GM18868 (cell line): ENCODE results near the gene SLC17A3.

Experiments
- ATAC-seq: cut with Tn5 transposase; IDR thresholded peaks from one replicate; pipeline ENCODE4 v1.9.1; 2021; ENCODE audit warnings: mild to moderate bottlenecking, moderate library complexity; ENCODE audit not compliant: unreplicated experiment

The SLC17A3 gene

DNA sequence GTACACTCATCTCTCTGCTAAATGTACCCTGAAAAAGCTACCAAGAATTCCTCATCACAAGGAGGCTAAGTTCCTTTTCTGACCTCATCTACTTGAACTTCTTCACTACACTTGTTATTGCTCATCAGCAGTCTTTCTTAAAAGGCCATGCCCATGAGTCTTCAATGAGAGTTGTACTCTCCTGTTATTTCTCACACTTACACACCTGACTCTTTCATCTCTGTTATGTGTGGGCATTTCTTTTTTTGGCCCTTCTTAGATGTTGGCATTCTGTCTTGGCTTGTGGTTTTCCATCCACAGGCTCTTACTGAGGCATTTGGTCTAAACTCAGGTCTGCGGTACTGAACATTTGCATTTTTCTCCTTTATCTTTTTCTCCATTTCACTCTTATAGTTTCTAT lies 31.5 kb downstream of the SLC17A3 start:
- ATAC-seq, result no peak

DNA sequence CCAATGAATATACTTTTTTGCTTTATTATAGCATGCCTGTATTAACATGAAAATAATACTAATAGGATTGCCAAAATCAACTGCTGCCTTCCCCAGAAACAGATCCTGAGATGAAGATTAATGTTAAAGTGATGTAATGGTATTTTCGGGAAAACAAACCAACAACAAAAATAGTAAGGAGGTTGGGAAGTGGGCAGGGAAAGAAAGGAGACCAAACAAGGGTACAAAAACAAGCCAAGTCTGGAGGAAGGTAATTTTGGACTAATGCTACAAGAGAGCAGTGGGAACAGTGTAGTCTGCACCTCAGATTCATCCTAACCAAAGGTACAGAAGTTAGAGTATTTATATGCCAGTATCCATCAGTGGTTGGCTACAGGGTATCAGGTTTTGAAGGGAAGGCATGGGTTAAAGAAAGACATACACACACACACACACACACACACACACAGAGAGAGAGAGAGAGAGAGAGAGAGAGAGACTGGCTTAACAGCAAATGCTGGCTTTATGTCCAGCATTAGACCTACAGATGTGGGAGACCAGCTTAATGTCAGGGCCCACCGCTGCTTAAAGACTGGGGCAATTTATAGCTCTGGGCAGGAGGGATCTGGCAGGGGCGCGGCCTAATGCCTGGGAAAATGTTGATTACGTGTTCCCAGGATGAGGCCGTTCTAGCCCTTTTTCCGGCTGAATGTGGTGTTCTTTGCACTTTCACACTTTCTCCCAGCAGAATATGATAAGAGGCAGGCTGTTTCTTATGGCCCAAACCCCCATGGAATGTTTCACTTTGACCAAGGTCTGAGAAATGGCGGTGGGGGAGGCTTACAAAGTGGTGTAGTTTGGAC lies 38.4 kb downstream of the SLC17A3 start:
- ATAC-seq, result no peak

DNA sequence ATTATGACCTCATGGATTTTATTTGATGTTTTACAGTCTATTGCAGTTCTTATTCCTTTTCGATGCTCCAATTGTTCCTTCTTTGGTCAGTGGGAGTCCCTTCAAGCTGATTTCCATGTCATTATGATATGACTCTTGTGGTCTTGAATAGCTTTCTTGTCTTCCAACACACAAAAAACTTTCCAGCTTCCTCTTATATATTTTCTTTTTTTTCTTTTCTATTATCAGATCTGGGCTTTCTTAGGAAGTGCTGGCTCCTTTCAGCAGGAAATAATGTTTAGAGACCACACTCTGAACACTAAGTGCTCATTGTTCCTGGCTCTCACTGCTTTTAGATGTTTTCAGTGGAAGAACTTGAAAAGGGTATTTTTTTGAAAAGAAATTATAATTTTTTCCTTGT lies 39.1 kb downstream of the SLC17A3 start:
- no peak for ATAC-seq

DNA sequence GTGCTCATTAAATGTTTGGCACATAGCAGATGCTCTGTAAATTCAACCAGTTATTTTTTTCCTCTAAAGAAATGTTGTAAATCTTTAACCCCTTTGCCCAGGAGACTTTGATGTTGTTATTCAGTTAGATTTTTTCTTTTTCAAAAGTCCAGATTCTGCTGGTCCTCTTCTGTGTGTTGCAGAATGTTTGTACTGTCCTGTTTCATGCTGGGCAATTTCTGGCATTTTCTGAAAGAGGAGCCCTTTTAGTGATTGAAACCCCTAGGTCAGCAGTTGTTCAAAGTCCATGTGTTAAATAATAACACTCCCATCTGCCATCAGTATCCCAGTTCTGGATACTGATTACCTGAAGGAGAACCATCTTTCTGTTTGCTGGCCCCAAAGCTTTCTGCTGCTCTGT lies 40.9 kb downstream of the SLC17A3 start:
- ATAC-seq, result no peak

DNA sequence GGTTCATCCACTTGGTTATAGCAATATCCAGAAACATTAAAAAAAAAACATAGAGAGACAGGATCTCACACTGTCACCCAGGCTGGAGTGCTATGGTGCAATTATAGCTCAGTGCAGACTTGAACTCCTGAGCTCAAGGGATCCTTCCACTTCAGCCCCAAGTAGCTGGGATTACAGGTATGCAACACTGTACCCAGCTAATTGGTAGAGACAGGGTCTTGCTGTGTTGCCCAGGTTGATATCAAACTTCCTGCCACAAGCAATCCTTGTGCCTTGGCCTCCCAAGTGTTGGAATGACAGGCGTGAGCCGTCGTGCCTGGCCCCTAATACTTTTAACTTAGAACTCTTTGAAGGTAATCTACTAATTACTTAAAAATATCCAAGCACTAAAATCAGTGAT lies 41.4 kb downstream of the SLC17A3 start:
- ATAC-seq, result no peak

DNA sequence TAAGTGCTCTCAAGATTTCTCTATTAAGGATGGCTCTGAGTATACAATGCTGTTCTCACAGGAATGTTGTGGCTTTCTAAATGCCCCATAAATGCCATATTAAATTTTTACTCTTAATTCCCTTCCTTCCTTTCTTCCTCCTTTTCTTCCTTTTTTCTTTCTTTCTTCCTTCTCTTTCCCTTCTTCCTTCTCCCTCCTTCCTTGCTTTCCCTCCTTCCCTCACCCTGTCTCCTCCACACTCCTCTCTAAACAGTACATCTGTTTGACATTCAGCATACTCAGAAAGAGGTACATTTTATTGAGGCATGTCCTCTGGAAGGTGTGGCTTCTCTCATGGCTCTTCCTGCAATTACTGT lies 41.8 kb downstream of the SLC17A3 start:
- ATAC-seq, result no peak

DNA sequence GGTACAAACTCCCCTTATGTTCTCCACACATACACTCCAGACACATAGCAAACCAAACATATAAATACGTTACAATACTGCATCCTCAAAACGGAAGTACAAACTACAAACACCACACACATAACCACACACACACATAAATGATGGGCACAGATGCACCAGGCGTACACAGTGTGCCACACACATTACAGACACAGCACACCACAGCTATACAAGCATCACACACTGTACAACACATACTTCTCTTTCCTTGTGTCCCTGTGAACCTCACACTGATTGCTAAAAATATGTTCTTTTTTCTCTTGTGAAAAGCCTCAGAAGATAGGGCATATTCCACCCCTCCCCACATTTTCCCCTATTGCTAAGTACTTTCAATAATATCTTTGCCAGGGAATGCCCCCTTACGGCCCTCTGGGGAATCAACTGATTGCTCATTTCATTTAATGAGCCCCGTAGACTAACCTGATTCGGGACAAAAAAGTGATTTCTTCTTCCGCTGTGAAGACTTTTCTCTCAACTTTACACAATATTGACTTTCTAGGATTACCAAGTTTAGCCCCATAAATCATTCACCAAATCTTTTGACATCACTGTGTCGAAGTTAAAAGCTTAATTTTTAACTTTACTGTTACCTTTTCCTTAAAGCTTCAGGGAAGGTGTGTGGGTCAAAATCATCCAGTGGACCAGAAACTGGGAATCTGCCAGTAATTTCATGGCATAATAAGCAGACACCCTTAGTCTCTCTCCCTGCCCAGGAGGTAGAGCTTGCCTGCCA lies 42.3 kb downstream of the SLC17A3 start, which contains the start of gene SLC17A1:
SLC17A1 (minus strand) TSS at position 521 of the 775 bp plus-strand sequence. CDS start 1,495 bp downstream, outside the sequence.
- ATAC-seq, result no peak

DNA sequence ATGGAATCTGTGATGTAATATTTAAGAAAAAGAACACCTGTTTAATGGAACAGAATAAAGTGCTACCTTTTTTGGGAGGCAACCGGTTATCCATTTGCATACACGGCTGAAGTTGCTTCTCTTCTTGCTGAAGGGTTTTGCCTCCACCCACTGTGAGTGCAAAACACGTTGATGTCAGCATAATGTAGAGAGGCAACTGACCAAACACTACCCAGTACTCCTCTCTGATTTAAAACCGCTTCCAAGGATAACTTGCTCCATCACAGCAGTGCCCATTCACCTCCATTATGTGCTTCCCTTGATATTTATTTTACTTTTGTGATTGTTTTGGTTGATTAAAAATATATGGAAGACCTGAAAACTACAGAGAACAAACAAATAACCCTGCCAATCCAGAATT lies 43.6 kb downstream of the SLC17A3 start:
- no peak for ATAC-seq

DNA sequence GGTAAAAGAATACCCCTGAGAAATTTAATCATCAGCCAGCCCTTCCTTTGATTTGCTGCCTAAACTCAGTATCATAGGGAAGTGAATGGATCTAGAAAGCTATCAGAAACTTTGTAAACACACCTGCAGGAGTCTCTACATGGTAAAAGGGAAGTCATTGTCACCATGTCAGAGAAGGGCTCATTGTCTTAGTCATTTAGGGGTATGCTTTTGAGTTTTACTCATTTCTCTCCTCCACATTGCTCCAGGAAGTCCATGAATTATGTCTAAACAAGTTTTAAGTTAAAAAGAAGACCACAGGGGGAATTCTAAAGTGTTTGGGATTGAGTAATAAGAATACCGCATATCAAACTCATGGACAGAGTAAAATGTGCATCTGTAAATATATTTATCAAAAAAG lies 44.7 kb downstream of the SLC17A3 start:
- peak; percentile 68 for ATAC-seq

DNA sequence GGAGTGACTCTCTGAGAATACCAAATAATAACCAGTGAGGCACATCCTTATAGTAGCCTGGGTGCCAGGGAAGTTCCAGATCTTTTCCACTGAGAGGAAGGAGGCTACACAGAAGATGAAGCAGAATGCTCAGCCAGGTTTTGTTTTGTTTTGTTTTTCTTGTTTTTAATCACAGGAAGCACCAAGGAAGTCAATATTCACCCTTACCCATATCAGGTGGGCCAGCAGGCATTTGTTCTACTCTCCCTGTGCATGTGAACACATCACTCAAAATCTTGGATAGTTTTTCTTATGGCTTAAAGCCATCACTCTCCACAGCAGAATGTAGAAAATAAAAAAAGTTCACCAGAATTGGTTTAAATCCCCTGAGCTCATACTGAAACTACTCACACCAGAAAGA lies 52.7 kb downstream of the SLC17A3 start:
- ATAC-seq, result no peak

DNA sequence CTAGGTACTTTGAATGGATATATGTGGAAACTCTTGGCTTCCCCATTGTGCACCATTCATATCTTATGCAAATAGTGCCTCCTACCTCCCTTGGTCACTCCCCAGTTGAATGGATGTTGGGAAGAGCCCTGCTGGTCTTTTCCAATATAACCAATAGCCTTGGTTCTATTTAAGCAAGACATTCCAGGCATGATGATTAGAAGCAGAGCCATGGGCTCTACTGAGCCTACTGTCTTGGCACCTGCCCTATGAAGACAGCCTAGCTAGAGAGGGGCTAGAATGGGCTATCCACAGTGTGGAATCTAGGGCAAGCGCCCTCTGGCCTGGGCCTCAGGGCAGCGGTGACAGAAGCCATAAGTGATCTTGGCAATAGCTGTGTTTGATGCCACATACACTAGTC lies 57.8 kb downstream of the SLC17A3 start:
- no peak for ATAC-seq

DNA sequence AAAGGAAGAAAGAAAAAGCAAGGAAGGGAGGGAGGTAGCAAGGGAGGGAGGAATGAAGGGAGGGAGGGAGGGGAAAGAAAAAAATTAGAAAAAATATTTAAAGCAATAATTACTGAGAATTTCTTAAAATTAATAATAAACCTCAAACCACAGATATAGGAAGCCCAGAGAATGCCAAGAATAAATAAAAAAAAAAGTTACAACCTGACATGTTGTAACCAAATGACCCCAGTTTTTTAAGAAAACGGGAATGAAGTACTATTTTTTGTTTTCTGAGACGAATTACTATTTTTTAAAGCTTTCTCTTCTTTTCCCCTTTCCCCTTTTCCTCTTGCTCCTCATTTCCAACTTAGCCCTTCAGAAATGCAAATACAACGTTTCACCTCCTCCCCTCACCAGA lies 58.8 kb downstream of the SLC17A3 start:
- ATAC-seq, result no peak

DNA sequence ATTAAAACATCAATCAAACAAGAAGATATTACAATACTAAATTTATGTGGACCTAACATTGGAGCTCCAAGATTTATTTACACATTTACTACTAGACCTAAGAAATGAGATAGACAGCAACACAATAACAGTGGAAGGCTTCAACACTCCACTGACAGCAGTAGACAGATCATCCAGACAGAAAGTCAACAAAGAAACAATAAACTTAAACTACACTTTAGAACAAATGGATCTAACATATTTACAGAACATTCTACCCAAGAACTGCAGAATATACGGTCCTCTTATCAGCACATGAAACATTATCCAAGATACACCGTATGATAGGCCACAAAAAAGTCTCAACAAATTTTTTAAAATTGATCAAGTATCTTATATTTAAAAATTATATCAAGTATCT lies 69.2 kb downstream of the SLC17A3 start:
- ATAC-seq, result no peak

DNA sequence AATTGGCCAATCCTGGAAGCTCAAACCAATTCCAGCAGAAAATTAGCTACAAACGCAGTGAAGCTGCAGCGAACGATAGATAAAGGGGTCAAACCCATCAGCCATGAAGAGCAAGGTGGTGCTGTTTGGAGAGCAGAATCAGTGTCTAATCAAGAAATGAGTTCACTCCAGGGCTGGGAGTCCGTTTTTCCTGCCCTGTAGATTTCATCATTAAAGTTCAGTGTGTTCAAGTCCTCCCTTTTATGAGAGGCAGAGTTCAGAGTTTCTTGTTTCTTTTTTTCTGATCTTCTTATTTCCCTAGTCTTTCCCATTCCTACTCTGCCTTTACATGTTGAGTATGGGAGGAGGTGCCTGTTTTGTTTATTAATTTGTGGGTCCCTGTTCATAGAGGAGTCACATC lies 72.6 kb downstream of the SLC17A3 start:
- ATAC-seq, result no peak
